ENCODE results near the gene TTC39A.
A peak's percentile ranks its signal among the peaks of the same experiment; 100 is the strongest.

The TTC39A gene

GRCh38 chr1:51297401-51298321 lies 32.7 kb downstream of the TTC39A start:
- no peak for DNase-seq (ENCODE audit: low spot score)

DNA sequence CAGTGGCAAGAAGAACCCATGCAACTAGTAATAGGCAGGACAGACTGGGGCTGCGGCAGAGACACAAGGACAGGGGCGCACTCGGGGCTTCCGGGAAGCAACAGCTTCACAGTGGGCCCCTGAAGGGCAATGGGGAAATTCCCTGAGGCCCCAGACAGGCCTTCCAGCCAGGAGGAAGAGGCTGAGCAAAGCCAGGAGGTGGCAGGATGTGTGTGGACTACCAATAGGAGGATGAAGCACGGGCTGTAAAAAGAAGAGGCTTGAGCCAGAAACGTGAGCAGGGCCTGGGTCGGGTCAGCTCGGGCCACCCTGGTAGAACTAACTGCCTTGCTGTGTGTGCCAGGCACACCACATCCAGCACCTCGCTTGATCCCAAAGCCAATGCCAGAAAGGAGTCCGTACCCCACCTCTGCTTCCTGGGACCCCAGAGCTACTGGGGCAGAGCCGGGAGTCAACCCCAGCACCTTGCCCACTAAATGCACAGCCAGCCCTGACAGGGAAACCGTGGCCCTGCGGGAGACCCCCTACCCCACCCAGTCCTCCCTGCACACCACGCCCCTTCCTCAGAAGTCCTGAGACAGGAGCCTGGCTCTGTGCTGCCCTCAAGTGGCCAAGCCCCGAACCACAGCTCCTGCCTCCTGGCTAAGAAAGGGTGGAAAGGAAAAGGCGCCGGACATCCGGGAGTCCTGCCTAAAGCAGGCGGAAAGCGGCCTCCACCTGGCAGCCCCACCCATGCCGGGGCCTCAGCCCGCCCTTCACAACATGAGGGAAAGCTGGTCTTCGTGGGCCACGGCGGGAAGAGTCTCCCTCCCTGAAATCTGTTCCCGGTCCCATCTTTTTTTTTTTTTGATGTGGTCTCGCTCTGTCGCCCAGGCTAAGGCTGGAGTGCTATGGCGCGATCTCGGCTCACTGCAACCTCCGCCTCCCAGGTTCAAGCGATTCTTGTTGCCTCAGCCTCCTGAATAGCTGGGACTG lies 33.7 kb downstream of the TTC39A start:
- peak; percentile 60 for DNase-seq (ENCODE audit: low spot score)

DNA sequence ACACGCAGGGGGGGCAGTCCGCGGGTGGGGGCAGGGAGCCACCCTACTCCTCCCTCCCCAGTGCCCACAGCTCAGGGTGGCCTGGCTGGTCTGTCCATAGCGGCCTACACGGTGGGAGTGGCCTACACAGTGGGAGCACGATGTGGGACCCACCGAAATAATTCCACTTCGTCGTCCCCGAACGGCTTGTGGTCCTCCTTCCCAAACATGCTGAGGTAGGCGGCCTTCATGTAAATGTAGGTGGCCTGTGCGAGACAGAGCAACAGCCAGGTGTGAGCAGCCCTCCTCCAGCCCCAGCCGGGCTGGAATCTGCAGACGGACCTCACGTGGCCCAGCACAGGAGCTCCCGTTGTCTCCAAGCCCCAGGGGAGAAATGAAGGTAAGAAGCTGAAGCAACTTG lies 34.4 kb downstream of the TTC39A start:
- no peak for DNase-seq (ENCODE audit: low spot score)

- no peak for DNase-seq (ENCODE audit: low spot score)
Observed at GRCh38 chr1:51294566-51295184, 35.7 kb downstream of the TTC39A start.

DNA sequence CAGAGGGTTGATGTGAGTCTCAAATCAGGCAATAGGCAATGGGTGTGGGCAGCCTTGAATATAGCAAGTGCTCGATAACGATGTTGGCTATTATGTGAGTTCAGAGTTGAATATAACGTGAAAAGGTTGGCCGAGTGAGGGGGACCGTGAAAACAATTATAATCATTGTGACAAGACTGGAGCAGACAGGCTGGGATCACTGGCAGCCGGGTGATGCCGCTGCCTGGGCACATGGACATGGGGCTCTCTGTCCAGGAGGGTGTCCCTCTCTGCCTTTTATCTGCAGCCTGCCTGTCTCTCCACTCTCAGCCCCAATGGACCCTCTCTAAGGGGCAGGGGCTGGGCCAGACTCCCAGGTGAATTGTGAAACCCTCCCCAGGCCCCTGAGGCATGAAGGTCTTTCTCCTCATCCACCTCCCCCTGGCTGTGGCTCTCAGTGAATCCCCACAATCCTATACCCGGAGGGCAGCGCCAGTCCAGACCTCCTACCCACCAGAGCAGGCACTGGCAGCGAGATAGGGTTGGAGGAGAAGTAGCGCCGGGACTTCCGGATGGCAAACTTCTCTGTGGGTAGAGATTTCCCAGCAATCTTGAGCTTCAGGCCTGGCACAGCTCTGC lies 36.4 kb downstream of the TTC39A start:
- no peak for DNase-seq (ENCODE audit: low spot score)

- DNase-seq (ENCODE audit: low spot score): no peak
Observed at GRCh38 chr1:51290489-51290847, 39.9 kb downstream of the TTC39A start.

GRCh38 chr1:51289676-51290488 lies 40.5 kb downstream of the TTC39A start:
- no peak for DNase-seq (ENCODE audit: low spot score)

DNA sequence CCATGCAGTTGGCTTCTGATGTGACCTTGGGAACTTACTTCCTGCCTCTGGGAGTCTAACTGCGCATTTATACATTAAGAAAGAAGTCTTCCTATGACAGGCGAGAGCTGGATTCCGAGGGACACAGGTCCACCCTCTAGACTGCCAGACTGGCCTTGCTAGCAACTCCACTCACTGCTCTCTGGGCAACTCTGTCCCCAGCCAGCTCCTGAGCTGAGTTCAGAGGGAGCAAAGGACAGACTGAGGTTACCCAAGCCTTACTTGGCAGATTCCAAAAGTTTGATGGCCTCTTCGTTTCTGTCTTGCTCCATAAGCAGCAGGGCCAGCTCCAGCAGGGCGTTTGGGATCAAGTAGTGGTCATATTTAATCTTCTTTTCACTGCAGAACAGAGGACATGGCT lies 41.8 kb downstream of the TTC39A start:
- DNase-seq (ENCODE audit: low spot score): no peak

GRCh38 chr1:51287966-51288365 lies 42.4 kb downstream of the TTC39A start:
- no peak for DNase-seq (ENCODE audit: low spot score)

DNA sequence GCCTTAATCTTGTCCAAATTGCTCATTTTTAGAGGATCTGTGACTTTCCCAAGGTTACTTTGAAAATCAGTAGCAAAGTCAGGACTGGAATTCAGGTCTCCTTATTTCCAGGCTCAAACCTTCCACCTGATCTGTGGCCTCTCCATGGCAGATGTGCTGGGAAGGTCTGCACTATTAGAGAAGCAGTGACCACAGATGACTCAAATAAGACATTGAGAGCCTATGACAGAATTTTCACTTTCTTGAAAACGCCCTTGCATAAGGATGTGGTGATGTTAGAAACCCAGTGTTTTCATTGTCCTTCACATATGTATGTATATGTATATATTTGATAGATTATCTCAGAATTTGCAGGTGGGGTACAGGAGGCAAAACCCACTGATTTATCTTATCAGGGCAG lies 45.3 kb downstream of the TTC39A start:
- no peak for DNase-seq (ENCODE audit: low spot score)

- no peak for DNase-seq (ENCODE audit: low spot score)
Observed at GRCh38 chr1:51284487-51284954, 45.8 kb downstream of the TTC39A start.

DNA sequence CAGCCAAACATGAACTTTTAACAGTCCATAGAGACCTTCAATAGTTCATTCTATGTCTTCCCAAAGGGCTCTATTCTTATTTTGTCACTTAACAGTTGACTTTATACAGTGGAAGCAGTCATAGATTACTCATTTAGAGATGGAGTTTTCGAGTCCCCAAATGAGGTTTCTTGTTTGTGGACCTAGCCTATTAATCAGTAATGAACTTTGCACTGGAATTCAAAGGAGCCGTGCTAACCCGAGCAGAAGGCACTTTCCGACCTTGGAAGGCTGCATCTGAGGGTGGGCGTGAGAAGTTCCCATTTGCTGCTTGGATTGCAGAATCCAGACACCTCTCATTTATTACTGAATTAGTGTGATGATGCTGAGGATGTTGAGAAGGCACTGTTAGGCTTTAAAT lies 46.4 kb downstream of the TTC39A start:
- no peak for DNase-seq (ENCODE audit: low spot score)

GRCh38 chr1:51282605-51283004 lies 47.8 kb downstream of the TTC39A start:
- no peak for DNase-seq (ENCODE audit: low spot score)

DNA sequence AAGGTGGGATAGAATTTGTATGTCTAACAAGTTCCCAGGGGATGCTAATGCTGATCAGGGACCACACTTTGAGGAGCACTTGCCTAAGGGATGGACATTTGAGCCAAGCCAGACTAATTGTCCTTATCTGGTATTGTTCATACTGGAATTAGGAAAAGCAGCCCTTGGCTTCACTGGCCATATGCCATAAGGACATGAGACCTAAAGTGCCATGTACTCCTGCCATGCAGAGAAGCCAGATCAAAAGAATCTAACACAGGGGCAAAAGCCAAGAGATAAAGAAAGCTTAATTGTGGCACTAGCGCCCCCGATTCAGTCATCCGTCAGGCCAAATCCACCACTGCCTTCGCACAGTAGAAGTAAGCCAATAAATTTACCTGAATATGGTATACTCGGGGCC lies 48.6 kb downstream of the TTC39A start:
- DNase-seq (ENCODE audit: low spot score): no peak

- DNase-seq (ENCODE audit: low spot score): no peak
Observed at GRCh38 chr1:51280321-51280978, 49.9 kb downstream of the TTC39A start.

DNA sequence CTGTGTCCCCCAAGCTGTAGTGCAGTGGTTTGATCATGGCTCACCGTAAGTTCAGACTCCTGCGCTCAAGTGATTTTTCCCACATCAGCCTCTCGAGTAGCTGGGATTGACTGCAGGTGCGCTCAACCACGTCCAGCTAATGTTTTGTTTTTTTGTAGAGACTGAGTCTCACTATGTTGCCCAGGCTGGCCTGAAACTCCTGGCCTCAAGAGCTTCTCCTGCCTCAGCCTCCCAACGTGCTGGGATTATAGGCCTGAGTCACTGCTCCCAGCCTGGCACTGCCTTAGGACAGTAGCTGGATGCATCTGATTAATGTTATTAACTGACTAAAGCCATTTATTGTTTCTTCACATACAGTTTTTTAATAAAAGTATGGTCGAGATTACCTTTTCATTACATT lies 54.1 kb downstream of the TTC39A start:
- no peak for DNase-seq (ENCODE audit: low spot score)

DNA sequence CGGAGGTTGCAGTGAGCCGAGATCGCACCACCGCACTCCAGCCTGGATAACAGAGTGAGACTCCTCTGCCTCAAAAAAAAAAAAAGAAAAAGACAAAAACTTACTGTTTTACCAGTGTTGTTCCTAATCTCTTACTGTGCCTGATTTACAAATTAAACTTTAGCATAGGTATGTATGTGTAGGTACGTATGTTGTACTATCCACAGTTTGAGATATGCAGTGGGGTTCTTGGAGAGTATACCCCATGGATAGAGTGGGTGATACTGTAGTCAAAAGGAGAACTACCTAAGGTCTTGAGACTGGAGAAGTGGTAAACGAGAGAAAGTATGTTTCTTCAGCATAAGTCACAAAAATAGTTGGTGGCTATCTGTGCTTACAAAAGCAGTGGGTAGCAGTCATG lies 55.7 kb downstream of the TTC39A start:
- no peak for DNase-seq (ENCODE audit: low spot score)

DNA sequence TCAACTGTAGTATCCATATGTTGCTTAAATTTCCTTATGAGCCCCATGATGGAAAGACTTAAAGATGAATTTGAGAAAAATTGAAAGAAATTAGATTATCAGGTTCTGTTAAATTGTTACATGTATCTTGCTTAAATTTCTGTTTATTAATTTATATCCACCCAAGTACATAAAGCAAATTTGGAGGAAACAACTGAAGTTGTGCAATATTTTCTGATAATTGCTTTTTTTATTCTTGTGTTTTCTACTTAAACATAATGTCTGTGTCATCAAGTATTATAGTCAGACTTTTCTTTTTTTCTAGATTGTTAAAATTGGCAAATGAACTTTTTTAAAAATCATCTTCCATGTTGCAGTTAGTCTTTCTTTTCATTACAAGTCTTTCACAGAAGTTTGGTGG lies 57.4 kb downstream of the TTC39A start:
- DNase-seq (ENCODE audit: low spot score): no peak

- no peak for DNase-seq (ENCODE audit: low spot score)
Observed at GRCh38 chr1:51270751-51271150, 59.6 kb downstream of the TTC39A start.

GRCh38 chr1:51268634-51269033 lies 61.7 kb downstream of the TTC39A start:
- DNase-seq (ENCODE audit: low spot score): no peak

Measured in CD4-positive, alpha-beta T cell treated with Interleukin-6 at 100 ng/mL for 8 hours (primary cell).